IMR-90 (cell line): ENCODE results near the gene IFT25. TPM values are rescaled to one million over a fixed set of nuclear protein-coding genes. Genes with fewer than 3 reads are reported as not detected.

Experiments
- ATAC-seq: fragments of 200-7000 bp; cut with Tn5 transposase; 2 replicates; pipeline ENCODE4 v1.9.1; 2020; ENCODE audit warnings: low read depth, mild to moderate bottlenecking, moderate library complexity
- BruUV-seq: library from RNA; stranded (reverse); fragments of 400-500 nt; replicated peaks from 2 replicates; lab custom pipeline; 2021; lab: Mats Ljungman, UMichigan
- CTCF ChIA-PET: fragments of 300-600 bp; formaldehyde crosslinking; extraction: SDS; loops from one replicate; lab custom pipeline; 2021; ENCODE audit warnings: antibody characterized with exemption; lab: Yijun Ruan, JAX
- POLR2A ChIA-PET: fragments of 300-600 bp; sonication (Branson Sonifier 250); formaldehyde crosslinking; loops from one replicate; lab custom pipeline; 2022; ENCODE audit warnings: antibody characterized with exemption; ENCODE audit not compliant: unreplicated experiment; lab: Charles Lee
- DNase-seq: peaks from one replicate; pipeline ENCODE4 v3.0.0; 2013
- H2AFZ ChIP-seq: replicated peaks from 2 replicates; pipeline ENCODE3; 2013; ENCODE audit warnings: low read length, mild to moderate bottlenecking; ENCODE audit not compliant: poor library complexity
- H2AK5ac ChIP-seq: 2 replicates; pipeline ENCODE4 v1.6.1; 2013; ENCODE audit warnings: low read depth, low read length, inconsistent platforms
- H2AK9ac ChIP-seq: replicated peaks from 2 replicates; pipeline ENCODE3; 2013; ENCODE audit warnings: mild to moderate bottlenecking, low read depth, low read length, moderate library complexity; ENCODE audit not compliant: poor library complexity
- H2BK120ac ChIP-seq: 2 replicates; pipeline ENCODE4 v1.6.1; 2013; ENCODE audit warnings: low read depth, low read length, inconsistent platforms
- H2BK15ac ChIP-seq: 3 replicates; pipeline ENCODE4 v1.6.1; 2013; ENCODE audit warnings: low read depth, low read length, inconsistent platforms
- H2BK20ac ChIP-seq: 2 replicates; pipeline ENCODE4 v1.6.1; 2013; ENCODE audit warnings: low read depth, mild to moderate bottlenecking, inconsistent platforms, low read length, moderate library complexity
- H2BK5ac ChIP-seq: 2 replicates; pipeline ENCODE4 v1.6.1; 2013; ENCODE audit warnings: mild to moderate bottlenecking, low read depth, low read length, inconsistent platforms; ENCODE audit not compliant: poor library complexity, severe bottlenecking
- H3K14ac ChIP-seq: replicated peaks from 2 replicates; pipeline ENCODE4 v1.6.1; 2013; ENCODE audit warnings: low read depth, low read length, inconsistent platforms
- H3K18ac ChIP-seq: 2 replicates; pipeline ENCODE4 v1.6.1; 2013; ENCODE audit warnings: low read depth, low read length, control low read depth
- H3K23ac ChIP-seq: 2 replicates; pipeline ENCODE4 v1.6.1; 2013; ENCODE audit warnings: low read depth, low read length, inconsistent platforms
- H3K27ac ChIP-seq: 2 replicates; pipeline ENCODE4 v1.5.1; 2013; ENCODE audit warnings: mild to moderate bottlenecking, control low read depth, low read length; ENCODE audit not compliant: insufficient read depth
- H3K27me3 ChIP-seq: 2 replicates; pipeline ENCODE4 v1.6.1; 2013; ENCODE audit warnings: low read length; ENCODE audit not compliant: control insufficient read depth, insufficient read depth
- H3K36me3 ChIP-seq: 2 replicates; pipeline ENCODE4 v1.6.1; 2013; ENCODE audit warnings: low read length, mixed read lengths; ENCODE audit not compliant: control insufficient read depth, insufficient read depth
- H3K4ac ChIP-seq: 2 replicates; pipeline ENCODE4 v1.6.1; 2013; ENCODE audit warnings: low read depth, low read length, inconsistent platforms
- H3K4me1 ChIP-seq: 2 replicates; pipeline ENCODE4 v1.6.1; 2013; ENCODE audit warnings: low read length, mixed read lengths; ENCODE audit not compliant: control insufficient read depth, insufficient read depth
- H3K4me2 ChIP-seq: 2 replicates; pipeline ENCODE4 v1.6.1; 2013; ENCODE audit warnings: low read depth, mild to moderate bottlenecking, control low read depth, low read length, moderate library complexity
- H3K4me3 ChIP-seq: 2 replicates; pipeline ENCODE4 v1.5.1; 2013; ENCODE audit warnings: low read depth, mild to moderate bottlenecking, control low read depth, low read length, moderate library complexity; ENCODE audit not compliant: insufficient read depth
- H3K56ac ChIP-seq: 2 replicates; pipeline ENCODE4 v1.6.1; 2013; ENCODE audit warnings: low read length, inconsistent platforms; ENCODE audit not compliant: insufficient read depth; ENCODE audit errors: extremely low read depth
- H3K79me1 ChIP-seq, 2 experiments: 2 replicates each; pipeline ENCODE4 v1.6.1; 2013; ENCODE audit warnings: low read length in 2 of 2, inconsistent platforms in 1 of 2, low read depth in 1 of 2
- H3K9ac ChIP-seq: 2 replicates; pipeline ENCODE4 v1.6.1; 2013; ENCODE audit warnings: low read depth, low read length, control low read depth
- H3K9me1 ChIP-seq: 2 replicates; pipeline ENCODE4 v1.6.1; 2013; ENCODE audit warnings: low read length, inconsistent platforms; ENCODE audit not compliant: insufficient read depth
- H3K9me3 ChIP-seq: 2 replicates; pipeline ENCODE4 v1.6.1; 2013; ENCODE audit warnings: low read length; ENCODE audit not compliant: control insufficient read depth, insufficient read depth
- H4K20me1 ChIP-seq: 2 replicates; pipeline ENCODE4 v1.6.1; 2013; ENCODE audit warnings: low read length, inconsistent platforms; ENCODE audit not compliant: insufficient read depth
- H4K5ac ChIP-seq: 2 replicates; pipeline ENCODE4 v1.6.1; 2013; ENCODE audit warnings: mild to moderate bottlenecking, low read depth, low read length, control low read depth
- H4K8ac ChIP-seq, 2 experiments: 2 replicates each; pipeline ENCODE4 v1.6.1; 2013; ENCODE audit warnings: low read depth in 2 of 2, low read length in 2 of 2, control low read depth in 1 of 2, inconsistent platforms in 1 of 2
- H4K91ac ChIP-seq: 2 replicates; pipeline ENCODE4 v1.6.1; 2013; ENCODE audit warnings: low read depth, low read length, inconsistent platforms; ENCODE audit not compliant: insufficient read depth
- BHLHE40 ChIP-seq: fragments of 150-350 bp; IDR thresholded peaks from 2 replicates; pipeline ENCODE4 v1.6.1; 2016; ENCODE audit warnings: mild to moderate bottlenecking, low read depth, low read length
- CEBPB ChIP-seq: IDR thresholded peaks from 2 replicates; pipeline ENCODE4 v1.6.1; 2012; ENCODE audit warnings: low read depth, low read length, improper control_type of control experiment
- CHD1 ChIP-seq: IDR thresholded peaks from 2 replicates; pipeline ENCODE4 v1.6.1; 2012; ENCODE audit warnings: low read depth, low read length, improper control_type of control experiment
- CTCF ChIP-seq: conservative IDR thresholded peaks from 2 replicates; pipeline ENCODE4 v1.5.1; 2012; ENCODE audit warnings: mild to moderate bottlenecking, low read depth, low read length, improper control_type of control experiment
- ELK1 ChIP-seq: fragments of 150-350 bp; IDR thresholded peaks from 2 replicates; pipeline ENCODE4 v1.6.1; 2016; ENCODE audit warnings: low read depth, mild to moderate bottlenecking, low read length, moderate library complexity, borderline replicate concordance
- FOS ChIP-seq: fragments of 150-350 bp; IDR thresholded peaks from 2 replicates; pipeline ENCODE4 v1.6.1; 2016; ENCODE audit warnings: low read depth, low read length
- MAFK ChIP-seq: IDR thresholded peaks from 2 replicates; pipeline ENCODE4 v1.6.1; 2012; ENCODE audit warnings: low read depth, low read length, improper control_type of control experiment
- MAZ ChIP-seq: IDR thresholded peaks from 2 replicates; pipeline ENCODE4 v1.6.1; 2012; ENCODE audit warnings: low read depth, mild to moderate bottlenecking, low read length, improper control_type of control experiment, moderate library complexity, borderline replicate concordance
- MXI1 ChIP-seq: IDR thresholded peaks from 2 replicates; pipeline ENCODE4 v1.6.1; 2012; ENCODE audit warnings: low read depth, mild to moderate bottlenecking, low read length, moderate library complexity, borderline replicate concordance
- NFE2L2 ChIP-seq: fragments of 150-350 bp; IDR thresholded peaks from 2 replicates; pipeline ENCODE4 v1.6.1; 2016; ENCODE audit warnings: low read depth, mild to moderate bottlenecking, low read length
- POLR2A ChIP-seq: IDR thresholded peaks from 2 replicates; pipeline ENCODE4 v1.6.1; 2012; ENCODE audit warnings: mild to moderate bottlenecking, low read depth, low read length
- RAD21 ChIP-seq: IDR thresholded peaks from 2 replicates; pipeline ENCODE4 v1.6.1; 2012; ENCODE audit warnings: low read length, improper control_type of control experiment
- RCOR1 ChIP-seq: IDR thresholded peaks from 2 replicates; pipeline ENCODE4 v1.6.1; 2012; ENCODE audit warnings: mild to moderate bottlenecking, low read length, improper control_type of control experiment; ENCODE audit not compliant: insufficient replicate concordance
- RFX5 ChIP-seq: IDR thresholded peaks from 2 replicates; pipeline ENCODE4 v1.8.0; 2012; ENCODE audit warnings: low read depth, mild to moderate bottlenecking, low read length, moderate library complexity
- SMC3 ChIP-seq: fragments of 150-350 bp; IDR thresholded peaks from 2 replicates; pipeline ENCODE4 v1.6.1; 2016; ENCODE audit warnings: low read depth, mild to moderate bottlenecking, antibody characterized with exemption, low read length, moderate library complexity
- USF2 ChIP-seq: fragments of 150-350 bp; IDR thresholded peaks from 2 replicates; pipeline ENCODE4 v1.6.1; 2017; ENCODE audit warnings: mild to moderate bottlenecking, antibody characterized with exemption, low read length, low read depth
- WGBS, 2 experiments: methylation state at CpG; one replicate each; pipeline versions ENCODE4 v1.1.5 to v1.1.7; 2013; ENCODE audit warnings: missing lambda C conversion rate in 2 of 2; ENCODE audit not compliant: insufficient read length in 1 of 2; ENCODE audit errors: extremely low coverage in 2 of 2; 5-methylcytosine and 5-hydroxymethylcytosine counted together
- dilution Hi-C: fragments of 300-500 bp; cut with HindIII; formaldehyde crosslinking; loops from one replicate; pipeline ENCODE4 v1.14.3; 2018; ENCODE audit warnings: low sequenced_read_pairs; ENCODE audit not compliant: unreplicated experiment
- in situ Hi-C: fragments of 300-500 bp; cut with MboI; formaldehyde crosslinking; loops from 3 replicates; pipeline ENCODE4 v1.14.3; 2019; ENCODE audit warnings: low sequenced_read_pairs, inconsistent platforms, mixed read lengths
- intact Hi-C: fragments of 100-400 bp; cut with micrococcal nuclease; formaldehyde crosslinking; loops from 2 replicates; pipeline ENCODE4 v1.10.0; 2022
- polyA plus RNA-seq, 3 experiments: library from polyadenylated mRNA; depleted of rRNA; stranded (reverse); fragments of >200 nt; gene quantifications; 2 replicates each; pipeline ENCODE4 v1.2.3, GENCODE V29; 2012; ENCODE audit warnings: low replicate concordance in 1 of 3
- total RNA-seq: library from RNA; depleted of rRNA; stranded (reverse); fragments of >200 nt; gene quantifications from 2 replicates; pipeline ENCODE4 v1.2.3, GENCODE V29; 2012

IFT25 gene
- total and polyA plus RNA-seq, 2 of the 4 experiments (the other 2 are of a cell fraction): 9.1 to 38.0 TPM

GRCh38 chr1:53894644-53895043 is 50.9 kb downstream of the IFT25 start:
- intact Hi-C loops (no loop called here), in situ Hi-C loops (no loop called here), dilution Hi-C loops (no loop called here)
- Histone ChIP-seq H3K9me3 (no peaks in the 10 kb centered on the region), H3K56ac (no peak overlapping the region), H2BK15ac (no peak overlapping the region), H3K18ac (no peak overlapping the region), H2AFZ (no peak overlapping the region), H2BK120ac (no peak overlapping the region), H2AK5ac (0 out of 2 replicates have a peak overlapping the region, but pooled peaks have one; percentile 33), H3K4me2 (no peak overlapping the region), H4K20me1 (peaks cover 12% of the 10 kb centered on the region; the same call in 1 of the 2 replicates), H3K14ac (no peak overlapping the region), H4K8ac (no peak overlapping the region), H2BK5ac (no peak overlapping the region), H3K79me1 (peaks cover 0 to 3% of the 10 kb centered on the region in 2 experiments; a peak in 1 of 4 replicates), H3K27ac (no peak overlapping the region), H2BK20ac (no peak overlapping the region), H4K91ac (no peak overlapping the region), H3K9me1 (peaks cover 18% of the 10 kb centered on the region), H3K9ac (no peak overlapping the region), H3K27me3 (no peaks in the 10 kb centered on the region), H3K4me3 (no peak overlapping the region), H3K4me1 (peaks cover 18% of the 10 kb centered on the region), H3K36me3 (no peaks in the 10 kb centered on the region), H4K5ac (no peak overlapping the region), H3K23ac (no peak overlapping the region), H2AK9ac (no peak overlapping the region), H3K4ac (no peak overlapping the region)
- CTCF ChIA-PET: no interaction called here
- TF ChIP-seq BHLHE40 (no peak), POLR2A (no peak), CTCF (no peak), USF2 (no peak), MAFK (no peak), RFX5 (no peak), RCOR1 (no peak), NFE2L2 (no peak), MAZ (no peak), CHD1 (no peak), SMC3 (no peak), ELK1 (no peak), MXI1 (no peak), FOS (no peak), CEBPB (no peak), RAD21 (no peak)
- POLR2A ChIA-PET: no interaction called here
- ATAC-seq (no peak), DNase-seq (no peak)
- no TSS peak for BruUV-seq
- no CpG with 5 or more reads among the region's 5 CpGs for WGBS, 2 experiments
